Testis (tissue), 3 donors: ENCODE measurements around the gene COL5A1. TPM values are rescaled to one million over a fixed set of nuclear protein-coding genes. Genes with fewer than 3 reads are reported as not detected.
"Not testable (repeated sequence)": the region's sequence is repeated elsewhere in the genome, so short reads cannot be mapped to it uniquely, and the experiment has no call there.

Experiments
- DNase-seq: peaks from one replicate; pipeline ENCODE4 v3.0.0-alpha.2; 2019
- H3K27ac ChIP-seq, 2 donors: fragments of 200-600 bp; sonication (generic); one replicate each; pipeline ENCODE4 v1.5.1; 2019
- H3K27me3 ChIP-seq: fragments of 200-600 bp; sonication (generic); one replicate; pipeline ENCODE4 v1.5.1; 2019
- H3K36me3 ChIP-seq: fragments of 200-600 bp; sonication (generic); one replicate; pipeline ENCODE4 v1.5.1; 2017; ENCODE audit warnings: low read depth; ENCODE audit errors: missing control alignments
- H3K4me1 ChIP-seq: fragments of 200-600 bp; sonication (generic); one replicate; pipeline ENCODE4 v1.5.1; 2019
- H3K4me3 ChIP-seq, 2 donors: fragments of 200-600 bp; sonication (generic); one replicate each; pipeline ENCODE4 v1.5.1; 2017 to 2019
- H3K9me3 ChIP-seq: fragments of 200-600 bp; sonication (generic); one replicate; pipeline ENCODE4 v1.5.1; 2017
- CTCF ChIP-seq, 3 experiments: fragments of 450-650 bp in 2 of 3; fragments of 200-600 bp in 1 of 3; sonication (generic) in 1 of 3; IDR thresholded peaks; one replicate each; pipeline ENCODE4 v1.5.1; 2016 to 2019; ENCODE audit warnings: antibody characterized with exemption in 3 of 3, mild to moderate bottlenecking in 2 of 3, moderate library complexity in 1 of 3
- POLR2A ChIP-seq: fragments of 450-650 bp; IDR thresholded peaks from one replicate; pipeline ENCODE4 v1.6.1; 2017; ENCODE audit warnings: antibody characterized with exemption, mild to moderate bottlenecking, moderate library complexity
- WGBS, 2 donors: methylation state at CpG; one replicate each; pipeline ENCODE4 v1.1.5; 2018; 5-methylcytosine and 5-hydroxymethylcytosine counted together
- intact Hi-C: fragments of 100-400 bp; cut with DNase I; formaldehyde crosslinking; loops from one replicate; pipeline ENCODE4 v1.15.1; 2023; ENCODE audit warnings: low total_unique reads
- polyA plus RNA-seq: library from polyadenylated mRNA; stranded (reverse); fragments of 350-450 nt; fragmentation: Illumina TruSeq; extraction: RNeasy Lipid Tissue Mini Kit (QIAGEN cat#74804); gene quantifications from one replicate; pipeline ENCODE4 v1.2.3, GENCODE V29; 2014; ENCODE audit warnings: low read depth, low replicate concordance; ENCODE audit not compliant: insufficient read depth
- total RNA-seq, 2 donors: library from RNA; depleted of rRNA; stranded (reverse); fragments of >200 nt; gene quantifications; one replicate each; pipeline ENCODE4 v1.2.3, GENCODE V29; 2016

The COL5A1 gene
- total and polyA plus RNA-seq, 3 donors from 2014 or later, result 18.5 to 34.3 (median 20.8) TPM

GRCh38 chr9:134666831-134667230, 25.2 kb downstream of the COL5A1 start:
- WGBS, 2 donors, result 80 to 82% methylated on average over 7 of the region's 7 CpGs
- no peak for DNase-seq
- no peaks in the 10 kb centered on the region for H3K36me3 ChIP-seq
- H3K27ac ChIP-seq, result no peak overlapping the region
- H3K4me1 ChIP-seq, result peaks cover 17% of the 10 kb centered on the region
- no peaks in the 10 kb centered on the region for H3K27me3 ChIP-seq
- H3K9me3 ChIP-seq, result no peaks in the 10 kb centered on the region
- H3K4me3 ChIP-seq, result no peak overlapping the region
- intact Hi-C loops, result no loop called here
- TF ChIP-seq POLR2A, result no peak
- TF ChIP-seq CTCF (IDR thresholded peaks at IDR 0.05), result no peak

GRCh38 chr9:134668977-134669376, 27.4 kb downstream of the COL5A1 start:
- DNase-seq, H3K27me3 ChIP-seq, H3K9me3 ChIP-seq, H3K36me3 ChIP-seq, H3K4me3 ChIP-seq, H3K27ac ChIP-seq, intact Hi-C loops: not testable (repeated sequence)
- H3K4me1 ChIP-seq, result peaks cover 13% of the 10 kb centered on the region

- no peaks in the 10 kb centered on the region for H3K27me3 ChIP-seq
- no peak for TF ChIP-seq CTCF (IDR thresholded peaks at IDR 0.05)
- no peak for TF ChIP-seq POLR2A
- H3K36me3 ChIP-seq, result no peaks in the 10 kb centered on the region
- no peak overlapping the region for H3K27ac ChIP-seq
- H3K4me3 ChIP-seq, result no peak overlapping the region
- H3K9me3 ChIP-seq, result no peaks in the 10 kb centered on the region
- DNase-seq, result no peak
- 68 to 71% methylated on average over 9 of the region's 9 CpGs for WGBS, 2 donors
- intact Hi-C loops, result no loop called here
- H3K4me1 ChIP-seq, result peaks cover 13% of the 10 kb centered on the region
Observed at GRCh38 chr9:134669399-134669955, 27.9 kb downstream of the COL5A1 start.

GRCh38 chr9:134670042-134670525, 28.5 kb downstream of the COL5A1 start:
- H3K9me3 ChIP-seq, result no peaks in the 10 kb centered on the region
- DNase-seq, result no peak
- WGBS, 2 donors, result 45 to 50% methylated on average over 6 of the region's 6 CpGs
- no peaks in the 10 kb centered on the region for H3K27me3 ChIP-seq
- H3K4me3 ChIP-seq, result no peak overlapping the region
- TF ChIP-seq CTCF (IDR thresholded peaks at IDR 0.05) (no peak), POLR2A (no peak)
- H3K27ac ChIP-seq, result peak overlapping the region in 1 of 2 donors; percentile 36
- intact Hi-C loops, result no loop called here
- peaks cover 13% of the 10 kb centered on the region for H3K4me1 ChIP-seq
- no peaks in the 10 kb centered on the region for H3K36me3 ChIP-seq

- Histone ChIP-seq H3K36me3 (no peaks in the 10 kb centered on the region), H3K4me1 (peaks cover 13% of the 10 kb centered on the region), H3K27ac (peak overlapping the region in 1 of 2 donors; percentile 36), H3K4me3 (no peak overlapping the region), H3K27me3 (no peaks in the 10 kb centered on the region), H3K9me3 (no peaks in the 10 kb centered on the region)
- WGBS, 2 donors, result 59 to 69% methylated on average over 9 to 11 of the region's 11 CpGs
- intact Hi-C loops, result no loop called here
- no peak for TF ChIP-seq POLR2A
- no peak for TF ChIP-seq CTCF (IDR thresholded peaks at IDR 0.05)
- no peak for DNase-seq
Observed at GRCh38 chr9:134670851-134671281, 29.3 kb downstream of the COL5A1 start.
